GM21423 (cell line): ENCODE measurements around the gene SS18.

Experiments
- ATAC-seq: cut with Tn5 transposase; IDR thresholded peaks from one replicate; pipeline ENCODE4 v1.9.1; 2021; ENCODE audit warnings: mild to moderate bottlenecking, moderate library complexity; ENCODE audit not compliant: unreplicated experiment

Gene SS18

GRCh38 chr18:26073758-26074157 lies 16.7 kb downstream of the SS18 start:
- ATAC-seq: no peak

- ATAC-seq: no peak
These were observed 18.7 kb downstream of the SS18 start for GRCh38 chr18:26071725-26072124.

DNA sequence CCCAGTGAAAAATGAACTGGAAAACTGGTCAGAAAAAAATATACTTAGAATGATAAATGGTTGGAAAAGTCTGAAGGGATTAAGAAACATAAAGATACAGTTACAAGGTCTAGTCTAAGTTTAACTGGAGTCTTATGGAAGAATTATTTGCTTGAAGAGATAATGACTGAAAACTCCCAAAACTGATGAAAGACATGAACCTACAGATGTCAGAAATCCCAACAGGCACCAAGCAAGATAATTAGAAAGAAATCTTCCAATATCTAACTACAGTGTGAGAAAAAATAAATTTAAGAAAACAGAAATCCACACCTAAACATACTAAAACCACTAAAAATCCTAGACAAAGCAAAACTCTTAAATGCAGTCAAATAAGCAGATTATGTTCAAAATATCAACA lies 19.4 kb downstream of the SS18 start:
- ATAC-seq: no peak

GRCh38 chr18:26059357-26059756 lies 31.1 kb downstream of the SS18 start:
- ATAC-seq: no peak

DNA sequence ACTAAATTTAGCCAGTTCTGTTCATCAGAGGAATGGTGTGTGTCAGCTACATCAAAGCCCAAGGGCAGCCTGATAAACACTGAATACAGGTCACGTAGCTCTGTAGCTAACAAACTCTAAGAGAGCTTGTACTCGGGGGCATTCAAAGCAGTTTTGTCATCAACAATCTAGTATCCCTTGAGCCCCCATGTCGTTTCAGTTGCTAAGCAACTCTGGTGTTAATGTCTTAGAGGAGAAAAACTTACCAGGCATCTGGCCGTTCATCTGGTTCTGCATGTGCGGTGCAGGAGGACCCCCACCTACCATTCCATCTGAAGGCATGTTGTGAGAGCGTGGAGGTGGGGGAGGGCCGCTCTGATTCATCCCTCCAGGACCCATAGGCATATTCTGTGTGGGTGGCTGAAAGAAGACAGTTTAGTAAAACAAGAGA lies 33.1 kb downstream of the SS18 start:
- no peak for ATAC-seq

DNA sequence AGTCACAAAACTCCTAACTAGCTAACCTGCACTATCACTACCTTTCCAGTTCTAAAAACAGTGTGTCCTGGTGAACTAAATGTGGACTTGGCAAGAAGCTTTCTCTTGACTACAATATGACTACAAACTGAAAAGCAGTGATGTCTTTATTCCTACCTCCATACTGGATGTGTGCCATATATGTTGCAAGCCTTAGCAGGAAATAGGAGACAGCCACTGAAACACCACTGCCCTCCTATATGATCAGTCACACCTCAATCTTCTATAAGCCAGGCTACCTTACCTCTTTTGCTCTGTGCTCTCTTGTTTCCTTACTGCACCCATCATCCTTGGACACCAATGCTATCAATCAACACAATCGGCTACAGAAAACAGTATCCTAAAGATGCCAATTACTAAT lies 34.1 kb downstream of the SS18 start:
- no peak for ATAC-seq

DNA sequence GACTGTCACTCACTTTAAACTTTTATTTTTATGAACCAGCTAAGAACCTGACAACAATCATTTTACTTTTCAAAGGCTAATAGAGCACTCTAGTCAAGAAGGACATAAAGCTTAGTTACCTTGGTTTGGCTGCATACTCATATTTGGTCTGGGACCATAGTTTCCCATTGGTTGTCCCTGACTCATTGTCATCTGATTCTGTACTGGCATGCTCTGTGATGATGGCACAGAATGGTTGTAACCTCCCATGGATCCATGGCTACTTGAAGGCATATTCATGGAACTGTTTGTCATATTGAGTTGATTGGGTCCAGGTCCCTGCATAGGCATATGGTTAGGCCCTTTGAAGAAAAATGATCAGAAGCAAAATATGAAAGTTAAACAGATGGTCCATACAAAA lies 37.9 kb downstream of the SS18 start:
- ATAC-seq: no peak

- ATAC-seq: no peak
These were observed 38.6 kb downstream of the SS18 start for GRCh38 chr18:26051843-26052242.

- ATAC-seq: no peak
These were observed 43.9 kb downstream of the SS18 start for GRCh38 chr18:26046419-26047077.

DNA sequence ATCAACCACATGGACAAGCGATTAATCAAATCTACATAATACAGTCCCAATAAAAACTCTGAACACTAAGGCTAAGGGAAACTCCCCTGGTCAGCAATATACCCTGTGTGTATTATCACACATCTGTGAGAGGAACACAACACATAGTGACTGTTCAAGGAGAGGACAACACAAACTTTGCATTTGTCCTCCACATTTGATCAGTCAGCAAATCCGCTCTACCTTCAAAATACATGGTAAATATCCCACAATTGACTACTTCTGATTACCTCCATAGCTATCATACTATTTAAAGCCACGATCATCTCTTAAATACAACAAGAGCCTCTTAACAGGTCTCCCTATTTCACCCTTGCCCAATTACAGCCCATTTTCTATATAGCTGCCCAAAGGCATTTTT lies 45.6 kb downstream of the SS18 start:
- no peak for ATAC-seq

DNA sequence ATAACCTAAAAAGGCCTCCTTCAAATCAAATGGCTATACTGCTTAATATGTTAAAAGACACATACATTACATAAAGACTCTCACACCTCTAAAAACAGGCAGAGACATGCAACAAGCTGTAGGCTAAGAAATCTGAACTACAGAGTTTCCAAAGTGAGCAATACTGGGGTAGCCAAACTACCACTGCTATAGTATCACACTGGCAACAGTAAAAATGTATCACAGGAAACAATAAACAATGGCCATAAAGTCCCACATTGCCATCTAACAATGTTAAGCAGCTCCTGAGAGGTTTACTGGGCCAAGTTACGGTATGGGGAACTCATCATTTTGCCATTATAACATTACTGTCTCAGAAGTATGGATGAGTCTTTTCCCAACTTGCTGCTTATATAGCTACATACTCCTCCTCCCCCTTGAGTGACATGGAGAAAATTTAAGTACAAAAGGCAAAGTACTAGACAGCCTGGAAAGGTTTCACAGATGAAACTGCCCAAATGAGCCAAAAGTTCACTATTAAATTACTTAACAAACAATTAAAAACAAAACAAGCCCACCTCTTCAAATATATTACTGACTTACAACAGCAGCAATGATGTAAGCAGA lies 50.3 kb downstream of the SS18 start:
- no peak for ATAC-seq

DNA sequence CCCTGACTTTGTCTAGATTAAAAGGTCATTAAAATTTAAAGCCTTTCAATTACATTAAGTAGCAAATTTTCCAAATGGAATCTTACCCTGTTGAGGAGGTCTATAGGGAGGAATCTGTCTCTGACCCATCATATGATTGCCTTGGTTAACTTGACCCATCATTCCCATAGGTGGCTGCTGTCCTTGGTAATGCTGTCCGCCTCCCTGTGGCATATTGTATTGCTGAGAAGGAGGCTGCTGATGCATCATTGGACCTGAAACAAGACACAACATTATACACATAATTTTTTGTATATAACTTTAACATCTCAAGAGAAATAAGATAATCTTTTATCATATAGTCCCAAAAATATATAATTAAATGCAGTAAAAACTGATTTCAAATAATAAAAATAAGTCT lies 51.2 kb downstream of the SS18 start:
- ATAC-seq: no peak

GRCh38 chr18:26036635-26037034 lies 53.8 kb downstream of the SS18 start:
- ATAC-seq: no peak

DNA sequence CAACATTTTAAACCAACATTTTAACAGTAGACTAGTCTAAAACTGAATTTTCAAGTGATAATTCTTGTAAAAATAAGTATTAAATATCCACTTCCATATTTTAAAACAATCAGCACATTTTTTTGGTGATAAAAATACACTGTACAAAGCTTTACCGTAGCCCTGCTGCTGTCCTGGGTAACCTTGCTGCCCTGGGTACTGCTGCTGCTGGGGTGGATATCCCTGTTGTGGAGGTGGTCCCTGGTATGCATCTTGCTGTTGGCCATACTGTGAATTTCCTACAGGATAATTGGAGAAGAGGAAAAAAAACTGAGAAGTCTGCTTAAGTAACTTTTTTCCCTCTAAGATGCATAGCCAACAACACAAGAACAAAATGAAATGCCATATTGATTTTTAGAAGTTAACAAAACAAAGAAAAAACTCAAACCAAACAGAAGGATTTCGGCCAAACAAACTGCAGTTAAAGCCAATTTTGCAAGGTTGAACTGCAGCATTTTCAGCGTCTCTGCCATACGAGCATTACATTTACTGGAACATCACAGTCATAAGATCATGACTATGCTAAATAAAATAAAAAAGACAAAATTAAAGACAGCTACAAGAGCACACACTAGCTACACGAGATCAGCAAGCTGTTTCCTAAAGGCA lies 55.4 kb downstream of the SS18 start:
- ATAC-seq: no peak

DNA sequence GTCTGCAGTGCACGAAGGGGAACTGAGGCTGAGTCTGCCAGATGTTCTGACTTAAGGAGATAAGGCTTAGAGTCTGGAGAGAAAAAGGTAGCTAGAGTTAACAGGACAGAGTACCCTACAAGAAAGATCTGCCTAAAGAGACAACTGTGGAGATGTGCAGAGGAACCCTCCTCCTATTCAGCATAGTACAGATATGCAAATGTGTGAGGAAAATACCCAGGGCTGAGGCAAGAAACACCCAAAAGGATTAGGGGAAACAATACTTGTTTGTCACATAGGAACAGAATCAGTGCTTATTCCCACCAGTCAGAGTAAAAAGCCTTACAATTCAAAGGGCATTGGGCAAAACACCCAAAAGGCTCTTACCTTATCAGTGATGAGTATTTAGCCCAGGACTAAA lies 67.8 kb downstream of the SS18 start:
- no peak for ATAC-seq

GRCh38 chr18:26021061-26021754 lies 69.2 kb downstream of the SS18 start:
- no peak for ATAC-seq

DNA sequence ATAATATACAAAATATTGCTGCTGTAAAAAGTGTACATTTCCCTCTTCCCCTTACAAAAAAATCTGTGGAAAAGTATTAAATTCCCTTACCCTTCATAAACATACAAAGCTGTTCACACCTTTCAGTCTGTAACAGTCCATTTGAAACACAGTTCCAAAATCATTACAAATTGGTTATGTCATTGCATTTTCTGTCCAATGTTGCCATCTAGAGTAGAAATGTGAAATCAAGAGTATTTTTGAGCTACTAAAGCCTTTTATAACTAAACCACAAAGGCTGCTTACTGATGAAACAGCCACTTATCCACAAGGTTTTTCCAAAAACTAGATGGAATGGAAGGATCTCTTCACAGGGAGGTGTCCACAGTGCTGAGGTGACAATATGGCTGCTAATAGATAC lies 72.5 kb downstream of the SS18 start:
- ATAC-seq: no peak

- no peak for ATAC-seq
These were observed 76.0 kb downstream of the SS18 start for GRCh38 chr18:26014462-26014861.

DNA sequence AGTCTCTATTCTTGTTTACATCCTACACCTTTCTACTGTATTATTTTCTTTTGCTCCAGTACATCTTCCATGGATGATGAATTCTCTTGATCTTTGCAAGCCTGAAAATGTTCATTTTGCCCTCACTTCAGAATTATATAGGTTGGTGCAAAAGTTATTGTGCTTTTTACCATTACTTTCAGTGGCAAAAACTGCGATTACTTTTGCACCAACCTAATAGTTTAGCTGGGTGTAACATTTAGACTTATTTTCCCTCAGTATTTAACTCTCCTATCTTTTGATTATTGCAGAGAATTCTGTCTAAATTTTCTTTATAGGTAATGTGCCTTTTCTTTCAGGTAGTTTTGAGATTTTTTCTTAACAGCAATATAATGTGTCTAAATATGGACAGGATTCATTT lies 81.8 kb downstream of the SS18 start:
- no peak for ATAC-seq

- no peak for ATAC-seq
These were observed 82.3 kb downstream of the SS18 start for GRCh38 chr18:26008096-26008495.

DNA sequence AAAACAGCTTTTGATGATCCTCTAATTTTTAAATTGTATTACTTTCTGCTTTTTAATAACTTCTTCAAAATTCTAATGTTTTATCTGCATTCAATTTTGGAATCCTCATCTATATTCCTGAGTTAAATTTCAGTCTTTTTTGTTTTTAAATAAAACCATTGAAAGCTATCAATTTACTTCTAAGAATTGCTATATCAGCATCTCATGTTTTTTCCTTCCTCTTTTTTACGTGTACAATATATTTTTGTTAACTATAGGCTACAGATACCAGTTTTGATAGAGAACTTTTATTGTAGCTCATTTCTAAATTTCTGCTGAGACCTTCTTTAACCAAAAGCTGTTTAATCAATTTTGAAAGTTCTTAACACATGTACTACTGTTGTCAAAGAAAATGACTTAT lies 84.5 kb downstream of the SS18 start:
- no peak for ATAC-seq

- ATAC-seq: no peak
These were observed 85.6 kb downstream of the SS18 start for GRCh38 chr18:26004832-26005231.
